Measurements from ENCODE around the gene TMPRSS2. TPM values are rescaled to one million over a fixed set of nuclear protein-coding genes. Genes with fewer than 3 reads are reported as not detected.

The TMPRSS2 gene
- total RNA-seq, 1 donor from 2014 or later: 0.84 TPM

DNA sequence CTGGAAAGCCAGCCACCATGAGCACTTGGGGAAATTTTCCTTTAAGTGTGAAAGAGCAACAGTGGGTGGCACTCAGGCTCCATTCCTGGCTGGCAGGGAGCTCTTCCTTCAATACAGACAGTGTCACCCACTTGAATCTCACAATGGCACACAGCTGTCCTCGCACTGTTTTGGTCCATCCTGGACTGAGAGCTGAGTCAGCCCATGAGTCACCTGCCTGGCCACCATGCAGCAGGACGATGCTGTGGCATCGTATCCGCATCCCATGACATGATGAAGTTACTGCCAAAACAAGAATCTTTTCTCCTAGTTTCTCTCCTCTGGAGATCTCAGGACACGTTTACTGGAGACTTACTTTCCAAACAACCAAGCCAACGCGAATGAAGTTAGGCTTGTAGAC lies 6.0 kb downstream of the TMPRSS2 start:
- H3K9me3 Mint-ChIP-seq (ENCODE audit: unreplicated experiment): no peaks in the 10 kb centered on the region
- H3K27ac ChIP-seq (ENCODE audit: low read depth, low read length): no peak overlapping the region
- no peaks in the 10 kb centered on the region for H3K4me1 Mint-ChIP-seq (ENCODE audit: low read depth, unreplicated experiment)
- no peak overlapping the region for H3K9ac ChIP-seq (ENCODE audit: low read length)
- H3K4me3 Mint-ChIP-seq (ENCODE audit: unreplicated experiment): no peak overlapping the region
- H3K4me1 ChIP-seq (ENCODE audit: insufficient read depth, low read length): no peaks in the 10 kb centered on the region
- no peaks in the 10 kb centered on the region for H3K79me2 ChIP-seq (ENCODE audit: insufficient read depth, low read length)
- H3K36me3 Mint-ChIP-seq (ENCODE audit: low read depth, unreplicated experiment): peaks cover 2% of the 10 kb centered on the region
- peaks cover 24% of the 10 kb centered on the region for H3K27me3 ChIP-seq (ENCODE audit: insufficient read depth, low read length)
- no peak overlapping the region for H2AFZ ChIP-seq (ENCODE audit: low read depth, low read length)
- no peak overlapping the region for H3K4me3 ChIP-seq (ENCODE audit: insufficient read depth, low read depth, low read length)
- TF ChIP-seq CTCF (IDR thresholded peaks at IDR 0.05; ENCODE audit: insufficient read depth, low read depth, low read length) (no peak), EZH2 (IDR thresholded peaks at IDR 0.05; ENCODE audit: insufficient read depth, low read length) (no peak)
- no peaks in the 10 kb centered on the region for H3K36me3 ChIP-seq (ENCODE audit: insufficient read depth, low read length)
- peaks cover 58% of the 10 kb centered on the region for H3K27me3 Mint-ChIP-seq (ENCODE audit: low read depth, unreplicated experiment)
- H4K20me1 ChIP-seq (ENCODE audit: insufficient read depth, low read length): no peaks in the 10 kb centered on the region
- no peaks in the 10 kb centered on the region for H3K9me3 ChIP-seq (ENCODE audit: insufficient read depth, low read depth, low read length)
- FAIRE-seq (no peak), DNase-seq (ENCODE audit: low read depth) (peak; percentile 6)
- no peak overlapping the region for H3K27ac Mint-ChIP-seq (ENCODE audit: unreplicated experiment)
- H3K4me2 ChIP-seq (ENCODE audit: low read length): no peak overlapping the region

DNA sequence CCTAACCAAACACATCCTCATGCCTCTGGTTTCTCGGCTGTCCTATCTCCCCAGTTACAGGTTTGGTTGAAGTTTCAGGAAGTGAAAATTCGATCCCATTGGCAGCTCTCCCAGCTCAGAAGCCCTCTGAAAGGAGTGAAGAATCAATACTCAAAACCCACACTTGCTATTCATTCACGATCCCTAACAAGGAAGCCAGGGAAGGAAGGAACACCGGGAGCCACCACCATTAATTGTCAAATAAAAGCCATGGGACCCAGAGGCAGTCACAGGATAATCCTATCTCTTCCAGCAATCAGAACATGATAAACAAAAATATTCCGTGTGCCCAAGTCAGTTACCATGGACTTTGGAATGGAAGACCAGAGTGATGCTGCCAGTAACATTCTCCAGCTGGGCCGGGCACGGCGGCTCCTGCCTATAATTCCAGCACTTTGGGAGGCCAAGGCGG lies 7.0 kb downstream of the TMPRSS2 start:
- Histone ChIP-seq H3K27me3 (ENCODE audit: insufficient read depth, low read length) (peaks cover 15% of the 10 kb centered on the region), H3K4me1 (ENCODE audit: insufficient read depth, low read length) (no peaks in the 10 kb centered on the region), H3K79me2 (ENCODE audit: insufficient read depth, low read length) (no peaks in the 10 kb centered on the region), H4K20me1 (ENCODE audit: insufficient read depth, low read length) (no peaks in the 10 kb centered on the region), H3K27ac (ENCODE audit: low read depth, low read length) (no peak overlapping the region), H3K4me2 (ENCODE audit: low read length) (no peak overlapping the region), H3K4me3 (ENCODE audit: insufficient read depth, low read depth, low read length) (no peak overlapping the region), H3K9me3 (ENCODE audit: insufficient read depth, low read depth, low read length) (no peaks in the 10 kb centered on the region), H3K9ac (ENCODE audit: low read length) (no peak overlapping the region), H2AFZ (ENCODE audit: low read depth, low read length) (no peak overlapping the region), H3K36me3 (ENCODE audit: insufficient read depth, low read length) (no peaks in the 10 kb centered on the region)
- no peak for DNase-seq (ENCODE audit: low read depth)
- H3K9me3 Mint-ChIP-seq (ENCODE audit: unreplicated experiment): no peaks in the 10 kb centered on the region
- no peak overlapping the region for H3K27ac Mint-ChIP-seq (ENCODE audit: unreplicated experiment)
- no peak overlapping the region for H3K4me3 Mint-ChIP-seq (ENCODE audit: unreplicated experiment)
- H3K27me3 Mint-ChIP-seq (ENCODE audit: low read depth, unreplicated experiment): peaks cover 51% of the 10 kb centered on the region
- peaks cover 2% of the 10 kb centered on the region for H3K36me3 Mint-ChIP-seq (ENCODE audit: low read depth, unreplicated experiment)
- H3K4me1 Mint-ChIP-seq (ENCODE audit: low read depth, unreplicated experiment): no peaks in the 10 kb centered on the region
- FAIRE-seq: peak; percentile 9
- TF ChIP-seq CTCF (IDR thresholded peaks at IDR 0.05; ENCODE audit: insufficient read depth, low read depth, low read length): no peak
- TF ChIP-seq EZH2 (IDR thresholded peaks at IDR 0.05; ENCODE audit: insufficient read depth, low read length): no peak

GRCh38 chr21:41500363-41500762 lies 7.6 kb downstream of the TMPRSS2 start:
- no peak for DNase-seq (ENCODE audit: low read depth)
- H2AFZ ChIP-seq (ENCODE audit: low read depth, low read length): no peak overlapping the region
- no peak overlapping the region for H3K4me3 ChIP-seq (ENCODE audit: insufficient read depth, low read depth, low read length)
- Mint-ChIP-seq H3K4me3 (ENCODE audit: unreplicated experiment) (no peak overlapping the region), H3K27me3 (ENCODE audit: low read depth, unreplicated experiment) (peaks cover 47% of the 10 kb centered on the region), H3K4me1 (ENCODE audit: low read depth, unreplicated experiment) (no peaks in the 10 kb centered on the region), H3K9me3 (ENCODE audit: unreplicated experiment) (no peaks in the 10 kb centered on the region), H3K27ac (ENCODE audit: unreplicated experiment) (no peak overlapping the region), H3K36me3 (ENCODE audit: low read depth, unreplicated experiment) (peaks cover 2% of the 10 kb centered on the region)
- no peaks in the 10 kb centered on the region for H4K20me1 ChIP-seq (ENCODE audit: insufficient read depth, low read length)
- H3K4me2 ChIP-seq (ENCODE audit: low read length): no peak overlapping the region
- no peak overlapping the region for H3K27ac ChIP-seq (ENCODE audit: low read depth, low read length)
- H3K79me2 ChIP-seq (ENCODE audit: insufficient read depth, low read length): no peaks in the 10 kb centered on the region
- H3K36me3 ChIP-seq (ENCODE audit: insufficient read depth, low read length): no peaks in the 10 kb centered on the region
- peaks cover 10% of the 10 kb centered on the region for H3K27me3 ChIP-seq (ENCODE audit: insufficient read depth, low read length)
- no peaks in the 10 kb centered on the region for H3K9me3 ChIP-seq (ENCODE audit: insufficient read depth, low read depth, low read length)
- no peak overlapping the region for H3K9ac ChIP-seq (ENCODE audit: low read length)
- FAIRE-seq: no peak
- H3K4me1 ChIP-seq (ENCODE audit: insufficient read depth, low read length): no peaks in the 10 kb centered on the region
- no peak for TF ChIP-seq EZH2 (IDR thresholded peaks at IDR 0.05; ENCODE audit: insufficient read depth, low read length)
- no peak for TF ChIP-seq CTCF (IDR thresholded peaks at IDR 0.05; ENCODE audit: insufficient read depth, low read depth, low read length)
